GM12872 (cell line): ENCODE results near the gene TGFBR3L.

ENCODE experiments used
- TF ChIP-seq, protein P1 (sequence below): IDR thresholded peaks from 3 replicates; pipeline ENCODE4 v1.5.1; 2011; ENCODE audit warnings: low read depth, mild to moderate bottlenecking, low read length, moderate library complexity; ENCODE audit not compliant: insufficient read depth

TGFBR3L gene

DNA sequence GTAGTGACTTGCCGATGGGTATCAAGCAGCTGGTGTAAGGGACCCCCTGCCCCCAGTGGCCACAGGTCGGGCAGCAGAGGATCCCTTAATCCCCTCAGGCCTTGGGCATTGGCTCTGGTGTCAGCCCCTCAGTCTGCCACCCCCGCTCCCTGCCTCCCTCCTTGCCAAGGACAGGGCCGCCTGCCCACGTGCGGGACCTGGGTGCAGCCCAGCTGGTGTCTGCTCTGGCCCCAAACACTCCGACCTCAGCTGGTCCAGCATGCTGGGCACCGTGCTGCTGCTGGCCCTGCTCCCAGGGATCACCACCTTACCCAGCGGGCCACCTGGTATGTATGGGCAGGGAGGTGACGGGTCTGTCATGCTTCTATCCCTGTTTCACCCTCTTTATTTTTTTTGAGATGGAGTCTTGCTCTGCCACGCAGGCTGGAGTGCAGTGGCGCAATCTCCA is at the start of gene TGFBR3L:
TGFBR3L (plus strand) TSS at position 233 of the 448 bp plus-strand sequence.
- TF ChIP-seq, protein P1, sequence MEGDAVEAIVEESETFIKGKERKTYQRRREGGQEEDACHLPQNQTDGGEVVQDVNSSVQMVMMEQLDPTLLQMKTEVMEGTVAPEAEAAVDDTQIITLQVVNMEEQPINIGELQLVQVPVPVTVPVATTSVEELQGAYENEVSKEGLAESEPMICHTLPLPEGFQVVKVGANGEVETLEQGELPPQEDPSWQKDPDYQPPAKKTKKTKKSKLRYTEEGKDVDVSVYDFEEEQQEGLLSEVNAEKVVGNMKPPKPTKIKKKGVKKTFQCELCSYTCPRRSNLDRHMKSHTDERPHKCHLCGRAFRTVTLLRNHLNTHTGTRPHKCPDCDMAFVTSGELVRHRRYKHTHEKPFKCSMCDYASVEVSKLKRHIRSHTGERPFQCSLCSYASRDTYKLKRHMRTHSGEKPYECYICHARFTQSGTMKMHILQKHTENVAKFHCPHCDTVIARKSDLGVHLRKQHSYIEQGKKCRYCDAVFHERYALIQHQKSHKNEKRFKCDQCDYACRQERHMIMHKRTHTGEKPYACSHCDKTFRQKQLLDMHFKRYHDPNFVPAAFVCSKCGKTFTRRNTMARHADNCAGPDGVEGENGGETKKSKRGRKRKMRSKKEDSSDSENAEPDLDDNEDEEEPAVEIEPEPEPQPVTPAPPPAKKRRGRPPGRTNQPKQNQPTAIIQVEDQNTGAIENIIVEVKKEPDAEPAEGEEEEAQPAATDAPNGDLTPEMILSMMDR: no peak

GRCh38 chr19:7865262-7865911 is 49.2 kb upstream of the TGFBR3L start:
- TF ChIP-seq, protein P1: no peak

DNA sequence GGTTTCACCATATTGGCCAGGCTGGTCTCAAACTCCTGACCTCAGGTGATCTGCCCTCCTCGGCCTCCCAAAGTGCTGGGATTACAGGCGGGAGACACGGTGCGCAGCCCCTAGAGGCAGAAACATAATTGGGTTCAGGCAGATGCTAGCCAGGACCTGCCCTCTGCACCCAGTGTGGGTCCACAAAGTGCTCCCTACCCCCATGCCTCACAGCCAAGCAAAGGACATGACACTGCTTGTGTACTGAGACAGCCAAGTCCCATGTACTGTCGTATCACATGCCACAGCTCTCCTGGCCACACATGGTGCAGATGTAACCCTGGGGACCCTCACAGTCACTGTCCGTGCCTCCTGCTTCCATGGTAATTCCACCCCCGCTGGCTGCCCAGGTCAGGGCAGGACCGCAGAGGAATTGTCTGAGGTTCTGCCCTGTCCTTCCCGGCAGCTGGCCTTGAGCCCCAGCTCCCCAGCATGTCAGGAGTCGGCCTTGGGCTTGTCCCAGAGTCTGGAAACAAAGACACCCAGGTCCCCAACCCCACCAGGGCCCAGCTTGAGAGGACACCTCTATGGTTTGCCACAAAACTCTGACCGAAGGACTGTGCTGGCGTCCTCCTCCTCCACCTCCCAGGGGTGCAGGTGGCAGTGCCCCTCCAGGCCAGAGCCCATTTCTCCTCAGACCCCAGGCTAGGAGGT is 48.1 kb upstream of the TGFBR3L start:
- TF ChIP-seq, protein P1: no peak

- TF ChIP-seq, protein P1: no peak
Observed at GRCh38 chr19:7867092-7867844, 47.4 kb upstream of the TGFBR3L start.

GRCh38 chr19:7868326-7868670 is 46.3 kb upstream of the TGFBR3L start:
- TF ChIP-seq, protein P1: no peak

GRCh38 chr19:7868671-7869452 is 45.8 kb upstream of the TGFBR3L start:
- TF ChIP-seq, protein P1: peak; percentile 74
